ENCODE results near the gene CTXND2.

- TF ChIP-seq, protein P1, sequence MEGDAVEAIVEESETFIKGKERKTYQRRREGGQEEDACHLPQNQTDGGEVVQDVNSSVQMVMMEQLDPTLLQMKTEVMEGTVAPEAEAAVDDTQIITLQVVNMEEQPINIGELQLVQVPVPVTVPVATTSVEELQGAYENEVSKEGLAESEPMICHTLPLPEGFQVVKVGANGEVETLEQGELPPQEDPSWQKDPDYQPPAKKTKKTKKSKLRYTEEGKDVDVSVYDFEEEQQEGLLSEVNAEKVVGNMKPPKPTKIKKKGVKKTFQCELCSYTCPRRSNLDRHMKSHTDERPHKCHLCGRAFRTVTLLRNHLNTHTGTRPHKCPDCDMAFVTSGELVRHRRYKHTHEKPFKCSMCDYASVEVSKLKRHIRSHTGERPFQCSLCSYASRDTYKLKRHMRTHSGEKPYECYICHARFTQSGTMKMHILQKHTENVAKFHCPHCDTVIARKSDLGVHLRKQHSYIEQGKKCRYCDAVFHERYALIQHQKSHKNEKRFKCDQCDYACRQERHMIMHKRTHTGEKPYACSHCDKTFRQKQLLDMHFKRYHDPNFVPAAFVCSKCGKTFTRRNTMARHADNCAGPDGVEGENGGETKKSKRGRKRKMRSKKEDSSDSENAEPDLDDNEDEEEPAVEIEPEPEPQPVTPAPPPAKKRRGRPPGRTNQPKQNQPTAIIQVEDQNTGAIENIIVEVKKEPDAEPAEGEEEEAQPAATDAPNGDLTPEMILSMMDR (IDR thresholded peaks at IDR 0.05) = no peak
- no peak for TF ChIP-seq MEF2A (IDR thresholded peaks at IDR 0.05; ENCODE audit: borderline replicate concordance, low read depth)
- no peak for TF ChIP-seq POLR2AphosphoS5 (IDR thresholded peaks at IDR 0.05; ENCODE audit: low read depth, low read length)
- no peak for TF ChIP-seq CHD2 (IDR thresholded peaks at IDR 0.05; ENCODE audit: low read length, partially characterized antibody)
- TF ChIP-seq NFIC (IDR thresholded peaks at IDR 0.05; ENCODE audit: borderline replicate concordance) = no peak
- no peak for TF ChIP-seq REST (IDR thresholded peaks at IDR 0.05; ENCODE audit: low read depth, low read length)
Measured at GRCh38 chr1:150906813-150907212, 19.9 kb downstream of the CTXND2 start.
